Subcutaneous adipose tissue (tissue), 4 donors: ENCODE measurements around the gene KLC1. TPM values are rescaled to one million over a fixed set of nuclear protein-coding genes. Genes with fewer than 3 reads are reported as not detected.

Experiments used
- total RNA-seq, 4 donors: library from RNA; depleted of rRNA; stranded (reverse); fragments of >200 nt; gene quantifications; one replicate each; pipeline ENCODE4 v1.1.0, GENCODE V29; 2016
- TF ChIP-seq, protein P1 (sequence below): fragments of 450-650 bp; IDR thresholded peaks from one replicate; pipeline ENCODE4 v1.5.1; 2016; ENCODE audit warnings: low read depth, mild to moderate bottlenecking, control low read depth, antibody characterized with exemption, moderate library complexity

The KLC1 gene
- total RNA-seq, 4 donors from 2014 or later: 186 to 347 (median 291) TPM

DNA sequence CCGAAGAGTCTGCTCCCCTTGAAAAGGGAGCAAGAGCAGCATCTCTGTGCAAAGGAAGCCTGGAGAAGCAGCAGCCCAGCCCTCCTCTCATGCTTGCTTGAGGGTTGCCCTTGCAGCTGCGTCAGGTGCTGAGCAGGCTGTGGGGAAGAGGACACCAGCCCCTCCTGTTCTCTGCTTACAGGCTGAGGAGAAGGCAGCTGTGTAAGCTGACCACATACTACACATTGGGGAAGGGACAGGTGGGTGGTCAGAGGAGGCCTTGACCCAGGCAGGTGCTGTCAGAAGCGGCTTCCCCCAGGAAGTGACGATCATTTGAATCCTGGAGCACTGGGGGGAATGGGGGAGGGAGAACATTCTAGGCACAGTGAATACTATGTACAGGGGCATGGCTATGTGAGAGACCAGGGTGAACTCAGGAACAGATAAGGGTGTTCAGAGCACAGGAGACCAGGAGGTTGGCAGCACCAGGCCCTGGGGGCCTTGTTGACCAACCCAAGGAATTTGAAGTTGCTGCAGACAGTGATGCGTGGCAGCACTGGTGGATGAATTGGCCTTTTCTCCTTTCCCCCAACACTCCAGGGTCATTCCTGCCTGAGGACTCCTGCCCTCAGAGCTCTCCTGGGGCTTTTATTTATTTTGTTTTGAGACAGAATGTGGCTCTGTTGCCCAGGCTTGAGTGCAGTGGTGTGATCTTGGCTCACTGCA lies 2.7 kb upstream of the KLC1 start:
- TF ChIP-seq, protein P1, sequence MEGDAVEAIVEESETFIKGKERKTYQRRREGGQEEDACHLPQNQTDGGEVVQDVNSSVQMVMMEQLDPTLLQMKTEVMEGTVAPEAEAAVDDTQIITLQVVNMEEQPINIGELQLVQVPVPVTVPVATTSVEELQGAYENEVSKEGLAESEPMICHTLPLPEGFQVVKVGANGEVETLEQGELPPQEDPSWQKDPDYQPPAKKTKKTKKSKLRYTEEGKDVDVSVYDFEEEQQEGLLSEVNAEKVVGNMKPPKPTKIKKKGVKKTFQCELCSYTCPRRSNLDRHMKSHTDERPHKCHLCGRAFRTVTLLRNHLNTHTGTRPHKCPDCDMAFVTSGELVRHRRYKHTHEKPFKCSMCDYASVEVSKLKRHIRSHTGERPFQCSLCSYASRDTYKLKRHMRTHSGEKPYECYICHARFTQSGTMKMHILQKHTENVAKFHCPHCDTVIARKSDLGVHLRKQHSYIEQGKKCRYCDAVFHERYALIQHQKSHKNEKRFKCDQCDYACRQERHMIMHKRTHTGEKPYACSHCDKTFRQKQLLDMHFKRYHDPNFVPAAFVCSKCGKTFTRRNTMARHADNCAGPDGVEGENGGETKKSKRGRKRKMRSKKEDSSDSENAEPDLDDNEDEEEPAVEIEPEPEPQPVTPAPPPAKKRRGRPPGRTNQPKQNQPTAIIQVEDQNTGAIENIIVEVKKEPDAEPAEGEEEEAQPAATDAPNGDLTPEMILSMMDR: no peak

DNA sequence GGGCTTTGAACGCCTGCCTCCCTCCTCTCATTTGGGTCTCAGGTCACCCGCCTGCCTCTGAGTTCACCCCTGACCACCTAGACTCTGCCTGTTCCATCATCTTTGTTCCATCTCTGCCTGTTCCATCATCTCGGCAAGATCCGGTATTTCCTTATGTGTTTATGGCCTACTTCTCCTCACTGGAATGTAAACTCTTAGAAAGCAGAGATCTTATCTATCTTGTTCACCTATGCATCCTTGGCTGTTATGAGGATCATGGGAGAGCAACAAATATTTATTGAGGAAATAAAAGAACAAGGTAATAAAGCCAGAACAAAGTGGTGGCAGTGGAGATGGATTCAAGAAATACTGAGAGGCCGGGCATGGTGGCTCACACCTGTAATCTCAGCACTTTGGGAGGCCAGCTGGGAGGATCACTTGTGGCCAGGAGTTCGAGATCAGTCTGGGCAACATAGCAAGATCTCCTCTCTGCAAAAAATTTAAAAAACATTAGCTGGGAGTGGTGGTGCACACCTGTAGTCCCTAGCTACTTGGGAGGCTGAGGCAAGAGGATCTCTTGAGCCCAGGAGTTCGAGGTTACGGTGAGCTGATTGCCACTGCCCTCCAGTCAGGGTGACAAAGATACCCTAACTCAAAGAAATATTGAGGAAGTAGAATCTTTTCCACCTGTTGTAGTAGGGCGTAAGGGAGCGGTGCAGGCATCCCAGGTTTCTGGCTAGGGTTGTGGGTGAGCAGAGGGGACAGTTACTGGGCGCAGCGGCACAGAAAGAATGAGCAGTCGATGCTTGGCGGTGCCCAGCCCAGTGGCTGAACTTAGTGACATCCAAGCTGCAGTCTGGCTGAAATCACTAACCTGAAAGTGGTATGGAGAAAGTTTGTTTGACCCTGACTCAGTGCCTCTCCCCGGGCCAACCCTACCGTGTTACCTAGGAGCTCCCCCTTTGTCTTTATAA lies 1.7 kb upstream of the KLC1 start:
- TF ChIP-seq, protein P1: no peak

DNA sequence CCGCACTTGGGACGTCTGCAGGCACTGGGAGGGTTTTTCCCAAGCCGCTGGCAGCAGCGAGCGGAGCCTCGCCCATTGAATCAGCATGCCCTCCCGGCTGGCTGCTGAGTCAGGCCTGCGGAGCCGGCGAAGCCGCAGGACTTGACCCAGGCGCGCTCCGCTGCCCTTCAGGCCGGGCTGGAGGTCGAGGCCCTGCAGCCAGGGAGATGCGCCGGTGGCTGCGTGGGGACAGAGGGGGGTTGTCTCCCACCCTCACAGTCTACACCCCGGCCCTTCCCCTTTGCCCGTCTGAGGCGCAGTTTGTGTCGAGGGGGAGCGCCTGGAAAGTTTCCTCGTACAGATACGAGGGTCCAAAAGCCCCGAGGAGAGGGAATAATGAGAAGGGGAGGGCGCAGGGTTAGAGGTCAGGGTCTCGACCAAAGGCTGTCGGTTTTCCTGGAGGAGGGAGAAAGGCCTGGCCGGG lies 759 bp upstream of the KLC1 start:
- TF ChIP-seq, protein P1: no peak

DNA sequence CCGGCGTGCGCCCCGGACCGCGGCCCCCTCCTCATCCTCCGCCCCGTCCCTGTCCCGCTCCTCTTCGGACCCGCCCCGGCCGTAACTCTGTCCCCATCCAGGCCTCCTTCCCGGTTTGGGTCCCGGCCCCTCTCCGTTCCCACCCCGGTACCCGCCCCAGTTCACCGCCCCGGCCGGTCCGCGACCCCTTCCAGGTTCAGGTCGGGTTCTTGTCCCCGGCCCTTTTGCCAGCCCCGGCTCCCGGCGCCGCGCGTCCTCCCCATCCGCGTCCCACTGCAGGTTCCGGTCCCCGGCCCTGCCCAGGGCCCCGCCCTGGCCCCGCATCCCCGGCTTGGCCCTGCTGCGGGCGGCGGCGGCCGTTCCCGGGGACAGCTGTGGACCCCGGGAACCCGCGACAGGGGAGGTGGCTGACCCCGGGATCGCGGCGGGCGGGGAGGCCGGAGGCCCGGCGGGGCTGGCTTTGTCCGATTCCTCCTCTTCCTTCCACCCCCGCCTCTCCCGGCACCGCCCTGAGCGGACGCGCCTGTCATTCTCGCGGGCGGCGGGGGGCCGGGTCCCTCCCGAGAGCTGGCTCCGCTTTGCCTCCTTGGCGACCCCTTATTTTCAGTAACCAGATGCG lies 601 bp downstream of the KLC1 start:
- TF ChIP-seq, protein P1: no peak

DNA sequence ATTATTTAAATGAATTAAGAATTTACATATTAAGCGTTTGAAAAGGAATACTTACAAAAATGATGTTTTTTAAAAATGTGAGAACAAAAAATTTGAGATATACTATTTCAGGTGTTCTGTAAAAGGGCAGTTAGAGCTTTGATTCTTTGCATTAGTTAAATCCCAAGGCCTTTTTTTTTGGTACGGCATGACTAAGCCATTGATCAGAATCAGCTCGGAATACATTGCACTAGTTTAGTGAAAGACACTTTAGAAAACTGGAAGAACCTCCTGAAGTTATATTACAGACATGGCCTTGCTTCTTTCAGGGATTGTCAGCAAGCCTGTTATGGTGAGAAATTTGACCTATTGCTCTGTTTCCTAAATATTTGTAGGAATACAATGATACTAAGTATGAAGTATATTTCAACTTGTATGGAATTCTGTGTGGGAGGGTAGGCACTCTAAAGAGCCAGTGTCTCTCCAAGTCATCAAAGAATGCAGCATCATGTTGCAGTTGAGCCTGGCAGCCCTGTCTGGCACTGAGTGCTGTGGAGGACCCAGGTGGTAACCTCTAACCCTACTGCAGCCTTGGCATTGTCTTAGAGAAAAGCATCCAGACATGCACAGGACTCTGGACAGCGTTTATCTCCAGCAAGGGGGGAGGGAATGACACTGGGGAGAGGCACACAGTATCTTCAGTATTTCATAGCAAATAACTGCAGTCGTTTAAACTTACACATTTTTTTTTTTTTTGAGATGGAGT lies 1.5 kb downstream of the KLC1 start:
- TF ChIP-seq, protein P1: no peak

DNA sequence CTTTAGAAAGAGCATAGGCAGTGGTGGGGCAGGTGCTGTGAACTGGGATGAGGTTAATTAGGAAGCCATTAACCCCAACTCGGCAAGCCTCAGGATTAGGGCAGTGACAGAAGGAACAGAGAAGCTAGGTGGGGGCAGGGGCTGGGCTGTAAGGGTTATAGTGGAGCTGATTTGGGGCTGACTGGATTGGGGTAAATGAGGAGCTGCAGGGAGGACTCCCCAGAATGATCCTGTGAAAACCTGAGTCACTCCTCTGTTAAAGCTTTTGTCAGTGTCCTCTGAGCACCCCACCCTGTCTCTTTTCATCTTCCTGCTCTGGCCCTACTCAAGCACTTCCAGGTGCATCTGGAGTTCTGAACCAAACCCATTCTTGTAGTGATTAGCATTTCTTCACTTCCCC lies 4.4 kb downstream of the KLC1 start:
- TF ChIP-seq, protein P1: no peak
